ENCODE data around the gene ZNF862.

ZNF862 gene

DNA sequence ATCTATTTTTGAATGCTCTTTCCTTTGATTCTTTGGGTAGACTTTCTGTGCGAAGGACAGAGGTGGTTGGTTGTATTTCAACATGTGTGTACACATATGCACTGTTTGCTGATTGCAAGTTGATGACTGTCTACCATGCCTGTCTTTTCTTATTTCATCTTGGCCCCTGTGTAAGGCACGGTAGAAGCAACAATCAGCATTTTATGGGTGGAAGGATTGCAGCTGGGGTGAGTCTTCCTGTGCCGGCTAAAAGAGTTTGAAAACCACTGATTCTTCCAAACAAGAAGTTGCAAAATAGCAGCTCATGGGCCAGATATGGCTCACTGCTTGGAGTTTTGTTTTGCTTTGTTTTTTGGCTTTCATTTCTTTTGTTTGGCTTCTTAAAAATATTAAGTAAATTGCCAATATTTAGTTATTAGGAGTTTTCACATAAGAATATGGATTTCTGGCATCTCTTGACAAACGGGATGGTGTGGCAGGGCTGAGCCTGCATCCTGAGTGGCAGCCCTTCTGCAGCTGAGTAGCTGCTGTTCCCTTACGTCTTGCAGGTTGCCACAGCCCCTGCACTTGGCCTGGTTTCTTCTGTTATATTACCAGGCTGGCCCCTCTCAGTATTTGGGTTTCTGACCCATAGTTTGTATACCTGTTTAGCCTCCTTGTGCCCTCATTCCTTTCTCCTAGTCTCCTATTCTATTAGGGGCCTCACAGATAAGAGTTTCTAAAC, 7.2 kb downstream of the ZNF862 start:
- DNase-seq (ENCODE audit: low read depth), result no peak

DNA sequence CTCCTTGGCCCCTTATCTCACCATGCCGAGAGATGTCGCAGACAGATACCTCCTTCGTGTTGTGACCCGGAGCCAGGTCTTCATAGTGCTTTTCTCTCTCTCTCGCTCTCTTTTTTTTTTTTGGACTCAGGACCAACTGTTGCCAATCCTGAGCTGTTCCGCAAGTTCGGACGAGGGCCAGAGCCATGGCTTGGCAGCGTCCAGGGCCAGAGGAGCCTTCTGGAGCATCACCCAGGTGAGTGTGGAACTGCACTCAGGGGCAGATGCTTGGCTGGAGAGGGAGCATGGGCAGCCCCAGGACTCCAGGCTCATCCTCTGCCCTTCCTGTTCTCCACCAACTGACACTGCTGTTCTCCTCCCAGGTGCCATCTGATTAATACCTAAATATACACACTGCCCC, 7.8 kb downstream of the ZNF862 start:
- no peak for DNase-seq (ENCODE audit: low read depth)

- no peak for DNase-seq (ENCODE audit: low read depth)
Measured at GRCh38 chr7:149846436-149847046, 8.4 kb downstream of the ZNF862 start.

DNA sequence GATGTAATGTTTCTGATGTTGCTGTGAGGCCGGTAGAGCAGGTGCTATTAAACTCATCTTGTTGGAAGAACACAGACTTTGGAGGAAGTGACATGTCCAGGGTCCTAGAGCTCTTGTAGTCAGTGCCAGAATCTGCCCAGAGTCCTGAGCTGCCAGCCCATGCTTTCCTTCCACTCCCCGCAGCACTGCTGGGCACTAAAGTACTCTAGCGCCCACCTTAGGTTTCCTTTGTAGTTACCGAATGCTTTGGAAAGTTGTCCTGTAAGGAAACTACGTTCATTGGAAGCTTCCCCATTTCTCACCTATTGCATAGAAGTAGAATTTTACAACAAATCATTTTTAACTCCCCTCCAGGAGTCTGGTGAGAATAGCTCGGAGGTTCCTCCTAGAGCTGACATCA, 11.0 kb downstream of the ZNF862 start:
- no peak for DNase-seq (ENCODE audit: low read depth)

GRCh38 chr7:149850007-149850594, 11.9 kb downstream of the ZNF862 start:
- DNase-seq (ENCODE audit: low read depth), result no peak

- no peak for DNase-seq (ENCODE audit: low read depth)
Measured at GRCh38 chr7:149850716-149851115, 12.5 kb downstream of the ZNF862 start.

- no peak for DNase-seq (ENCODE audit: low read depth)
Measured at GRCh38 chr7:149851449-149851848, 13.3 kb downstream of the ZNF862 start.

GRCh38 chr7:149853157-149853556, 15.0 kb downstream of the ZNF862 start:
- no peak for DNase-seq (ENCODE audit: low read depth)

GRCh38 chr7:149854611-149855360, 16.6 kb downstream of the ZNF862 start:
- no peak for DNase-seq (ENCODE audit: low read depth)

- DNase-seq (ENCODE audit: low read depth), result no peak
Measured at GRCh38 chr7:149855361-149856305, 17.5 kb downstream of the ZNF862 start.

DNA sequence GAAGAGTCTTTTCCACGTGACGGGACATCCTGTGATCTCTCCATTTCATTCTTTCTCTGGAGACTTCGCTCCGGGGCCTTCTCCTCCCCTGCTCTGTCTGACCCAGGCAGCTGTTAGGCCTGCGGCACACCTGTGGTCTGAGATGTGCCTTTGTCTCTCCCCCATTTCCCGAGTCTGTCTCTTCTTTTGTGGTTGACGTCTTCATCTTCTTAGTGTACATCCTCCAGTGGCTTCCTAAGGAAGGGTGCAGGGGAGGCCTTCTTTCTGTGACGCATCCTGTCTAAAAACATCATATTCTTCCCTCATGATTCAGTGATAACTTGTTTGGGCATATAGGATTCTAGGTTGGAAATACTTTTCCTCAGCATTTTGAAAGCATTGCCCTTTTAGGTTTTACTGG, 18.4 kb downstream of the ZNF862 start:
- DNase-seq (ENCODE audit: low read depth), result no peak

DNA sequence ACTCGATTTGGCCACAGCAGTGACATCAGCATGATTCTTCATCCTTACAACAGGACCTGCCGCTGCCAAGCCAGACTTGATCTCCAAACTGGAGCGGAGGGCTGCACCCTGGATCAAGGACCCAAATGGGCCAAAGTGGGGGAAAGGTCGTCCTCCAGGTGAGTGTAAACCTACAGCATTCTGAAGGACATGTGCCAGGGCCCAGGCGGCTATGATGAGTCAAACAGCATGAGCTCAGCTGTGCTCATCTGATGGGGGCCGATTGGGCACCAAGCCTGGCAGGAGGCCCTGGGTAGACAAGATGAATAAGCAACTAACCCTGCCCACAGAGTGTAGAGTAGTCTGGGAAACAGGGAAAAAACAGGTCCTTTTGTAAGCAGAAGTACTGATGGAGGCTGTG, 21.2 kb downstream of the ZNF862 start:
- no peak for DNase-seq (ENCODE audit: low read depth)

DNA sequence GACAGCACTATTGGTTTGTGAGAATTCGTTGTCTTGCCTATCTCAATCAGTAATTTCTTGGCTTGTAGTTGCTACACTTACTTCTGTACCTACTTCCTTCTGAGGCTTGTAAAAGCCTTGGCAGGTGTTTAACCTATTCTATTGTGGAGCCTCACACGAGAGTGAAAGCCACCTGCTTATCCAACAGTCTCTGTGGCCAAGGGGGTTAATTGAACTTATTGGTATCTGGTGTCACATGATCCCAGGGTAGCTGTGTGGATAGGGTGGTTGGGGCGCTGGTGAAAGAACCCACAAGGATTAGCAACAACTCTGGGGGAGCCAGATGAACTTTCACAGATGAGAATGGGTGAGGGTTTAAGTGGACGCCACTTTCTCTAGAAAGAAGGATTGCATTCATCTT, 21.7 kb downstream of the ZNF862 start:
- DNase-seq (ENCODE audit: low read depth), result no peak

GRCh38 chr7:149860821-149861727, 22.9 kb downstream of the ZNF862 start:
- no peak for DNase-seq (ENCODE audit: low read depth)

DNA sequence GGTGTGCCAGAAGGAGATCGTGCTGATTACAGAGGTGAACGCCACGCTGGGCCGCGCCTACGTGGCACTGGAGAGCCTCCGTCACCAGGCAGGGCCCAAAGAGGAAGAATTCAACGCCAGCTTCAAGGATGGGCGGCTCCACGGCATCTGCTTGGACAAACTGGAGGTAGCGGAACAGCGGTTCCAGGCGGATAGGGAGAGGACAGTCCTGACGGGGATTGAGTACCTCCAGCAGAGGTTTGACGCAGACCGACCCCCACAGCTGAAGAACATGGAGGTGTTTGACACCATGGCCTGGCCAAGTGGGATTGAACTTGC, 23.5 kb downstream of the ZNF862 start:
- no peak for DNase-seq (ENCODE audit: low read depth)

DNA sequence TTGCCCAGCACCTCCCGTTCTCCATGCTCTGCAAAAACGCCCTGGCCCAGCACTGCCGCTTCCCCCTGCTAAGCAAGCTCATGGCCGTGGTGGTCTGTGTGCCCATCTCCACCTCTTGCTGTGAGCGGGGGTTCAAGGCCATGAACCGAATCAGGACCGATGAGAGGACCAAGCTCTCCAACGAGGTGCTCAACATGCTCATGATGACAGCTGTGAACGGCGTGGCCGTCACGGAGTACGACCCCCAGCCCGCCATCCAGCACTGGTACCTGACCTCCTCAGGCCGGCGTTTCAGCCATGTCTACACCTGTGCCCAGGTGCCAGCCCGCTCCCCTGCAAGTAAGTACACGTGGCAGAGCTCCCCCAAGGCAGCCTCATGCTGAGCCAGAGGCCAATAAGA, 24.0 kb downstream of the ZNF862 start:
- DNase-seq (ENCODE audit: low read depth), result no peak

DNA sequence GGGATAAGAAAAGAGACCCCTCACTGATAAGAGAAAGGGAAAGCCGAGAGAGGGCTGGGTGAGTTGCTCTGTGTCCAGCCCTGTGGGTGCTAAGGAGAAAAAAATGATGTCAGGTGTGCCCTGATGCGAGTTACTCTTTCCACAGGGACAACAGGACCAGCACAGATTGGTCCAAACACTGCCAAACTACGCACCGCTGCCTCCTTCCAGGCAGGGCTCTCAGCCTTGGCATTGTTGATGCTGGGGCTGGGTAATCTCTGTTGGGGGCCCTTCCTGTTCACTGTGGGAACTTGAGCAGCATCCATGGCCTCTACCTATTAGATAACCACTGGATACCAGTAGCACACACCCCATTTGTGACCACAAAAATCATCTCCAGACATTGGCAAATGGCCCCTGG, 25.3 kb downstream of the ZNF862 start:
- no peak for DNase-seq (ENCODE audit: low read depth)

DNA sequence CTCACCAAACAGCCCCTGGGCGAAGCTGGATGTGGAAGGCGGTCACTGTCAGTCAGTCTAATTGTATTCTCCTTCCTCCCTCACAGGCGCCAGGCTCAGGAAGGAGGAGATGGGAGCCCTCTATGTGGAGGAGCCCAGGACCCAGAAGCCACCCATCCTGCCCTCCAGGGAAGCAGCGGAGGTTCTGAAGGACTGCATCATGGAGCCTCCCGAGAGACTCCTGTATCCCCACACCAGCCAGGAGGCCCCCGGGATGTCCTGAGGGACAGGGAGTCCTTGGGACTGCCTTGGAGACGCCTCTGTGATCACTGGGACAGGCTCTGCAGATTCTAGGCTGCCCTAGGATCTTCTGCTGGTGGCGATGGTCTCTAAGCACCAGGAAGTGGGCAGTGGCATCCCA, 25.8 kb downstream of the ZNF862 start:
- no peak for DNase-seq (ENCODE audit: low read depth)

- DNase-seq (ENCODE audit: low read depth), result no peak
Measured at GRCh38 chr7:149864751-149865150, 26.6 kb downstream of the ZNF862 start.

- DNase-seq (ENCODE audit: low read depth), result peak; percentile 43
Measured at GRCh38 chr7:149865437-149865836, 27.3 kb downstream of the ZNF862 start.

Measured in activated T-cell treated with anti-CD3 and anti-CD28 coated beads for 24 hours (primary cell).